K562 (cell line): Measurements from ENCODE around the gene ZNF628.

Experiments used
- IRF2 ChIP-seq: sonication (generic); formaldehyde crosslinking; IDR thresholded peaks from 2 replicates; pipeline ENCODE4 v1.8.1; 2022; ENCODE audit warnings: mild to moderate bottlenecking, missing genetic modification reagents
- STAT6 ChIP-seq: sonication (generic); formaldehyde crosslinking; IDR thresholded peaks from 2 replicates; pipeline ENCODE4 v1.8.1; 2023; ENCODE audit warnings: mild to moderate bottlenecking, missing genetic modification reagents
- TSHZ1 ChIP-seq: fragments of 250-450 bp; sonication (Bioruptor Pico); IDR thresholded peaks from 2 replicates; pipeline ENCODE4 v1.4.0; 2020; ENCODE audit warnings: mild to moderate bottlenecking, moderate library complexity
- ZNF140 ChIP-seq: fragments of 250-450 bp; sonication (Bioruptor Pico); IDR thresholded peaks from 2 replicates; pipeline ENCODE4 v1.8.0; 2021; ENCODE audit warnings: moderate library complexity, mild to moderate bottlenecking, inconsistent platforms

- no peak for TF ChIP-seq STAT6 (CRISPR knock-in tag)
- TF ChIP-seq IRF2 (CRISPR knock-in tag): no peak
- TF ChIP-seq TSHZ1 (CRISPR knock-in tag): no peak
- no peak for TF ChIP-seq ZNF140
Measured at GRCh38 chr19:55477905-55478304, 1.5 kb downstream of the ZNF628 start.
